Small intestine (tissue), 7 donors: ENCODE results near the gene TUBB8B. TPM values are rescaled to one million over a fixed set of nuclear protein-coding genes. Genes with fewer than 3 reads are reported as not detected.
"Not testable (repeated sequence)": the region's sequence is repeated elsewhere in the genome, so short reads cannot be mapped to it uniquely, and the experiment has no call there.

ENCODE experiments used
- DNase-seq, 2 donors: peaks; one replicate each; pipeline versions ENCODE4 v3.0.0 to v3.0.0-alpha.2; 2013
- FAIRE-seq: peaks from 2 replicates; lab custom pipeline; 2012; peaks lifted over from hg19 to GRCh38; lab: Jason Lieb, UNC
- H3K27ac ChIP-seq, 3 donors: one replicate each; pipeline ENCODE4 v1.5.1; 2013; ENCODE audit warnings: low read length in 2 of 3, mild to moderate bottlenecking in 2 of 3, control low read depth in 1 of 3, inconsistent platforms in 1 of 3, low read depth in 1 of 3, moderate library complexity in 1 of 3
- H3K27me3 ChIP-seq, 3 donors: one replicate each; pipeline ENCODE4 v1.6.1; 2013; ENCODE audit warnings: low read length in 3 of 3, inconsistent platforms in 1 of 3; ENCODE audit not compliant: control insufficient read depth in 3 of 3, insufficient read depth in 3 of 3
- H3K36me3 ChIP-seq, 3 donors: one replicate each; pipeline ENCODE4 v1.6.1; 2013; ENCODE audit warnings: low read length in 3 of 3, inconsistent platforms in 1 of 3, low read depth in 1 of 3, mild to moderate bottlenecking in 1 of 3, moderate library complexity in 1 of 3; ENCODE audit not compliant: control insufficient read depth in 3 of 3, insufficient read depth in 2 of 3
- H3K4me1 ChIP-seq, 3 donors: one replicate each; pipeline ENCODE4 v1.6.1; 2013; ENCODE audit warnings: low read length in 2 of 3, inconsistent platforms in 1 of 3, low read depth in 1 of 3, mild to moderate bottlenecking in 1 of 3, moderate library complexity in 1 of 3; ENCODE audit not compliant: control insufficient read depth in 3 of 3, insufficient read depth in 2 of 3
- H3K4me3 ChIP-seq, 3 donors: one replicate each; pipeline ENCODE4 v1.5.1; 2013; ENCODE audit warnings: low read length in 3 of 3, control low read depth in 1 of 3, inconsistent platforms in 1 of 3, low read depth in 1 of 3, mild to moderate bottlenecking in 1 of 3, moderate library complexity in 1 of 3
- H3K9me3 ChIP-seq, 2 donors: one replicate each; pipeline ENCODE4 v1.6.1; 2013; ENCODE audit warnings: low read depth in 1 of 2, low read length in 1 of 2; ENCODE audit not compliant: control insufficient read depth in 2 of 2, insufficient read depth in 1 of 2
- WGBS, 3 donors: extraction: QIAGEN DNeasy Blood & Tissue Kit; methylation state at CpG; one replicate each; pipeline ENCODE4 v1.1.7; 2013; 5-methylcytosine and 5-hydroxymethylcytosine counted together
- polyA plus RNA-seq, 4 donors: library from polyadenylated mRNA; stranded (reverse) in 3 of 4; unstranded in 1 of 4; fragments of 200-250 nt in 3 of 4; fragments of 120-200 nt in 1 of 4; gene quantifications; one replicate each; pipeline versions ENCODE4 v1.2.1 to v1.2.3, GENCODE V29; 2013
- donor health status: healthy with polysubstance abuse.
- donor health status: control.
- donor health status: control.
- donor health status: Bipolar disorder and iron deficiency.
- donor health status: healthy.

TUBB8B gene
- polyA plus RNA-seq, 4 donors: 0.51 TPM; not detected in 3

DNA sequence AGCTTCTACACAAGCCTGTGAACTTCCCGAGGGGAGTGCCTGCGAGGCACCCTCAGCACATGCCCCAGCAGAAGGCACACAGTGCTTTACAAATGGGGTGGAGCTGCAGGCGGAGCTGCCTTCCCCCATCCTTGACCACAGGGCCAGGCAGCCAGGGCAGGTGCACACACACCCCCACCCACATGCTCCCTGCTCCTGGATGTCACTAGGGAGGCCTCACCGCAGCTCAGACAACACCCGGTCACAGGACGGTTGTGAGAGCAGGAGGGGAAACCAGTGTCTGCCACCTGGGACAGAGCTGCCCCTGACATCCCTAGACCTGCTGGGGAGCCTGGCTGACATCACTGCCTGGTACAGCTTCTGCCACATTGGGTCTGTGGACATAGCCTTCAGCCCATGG is 39.7 kb upstream of the TUBB8B start:
- not testable (repeated sequence) for H3K27me3 ChIP-seq, H3K9me3 ChIP-seq, H3K4me3 ChIP-seq, H3K27ac ChIP-seq, FAIRE-seq, H3K36me3 ChIP-seq, DNase-seq, H3K4me1 ChIP-seq
- WGBS, 3 donors: 55 to 79% (median 58%) methylated on average over 4 to 6 of the region's 6 CpGs

DNA sequence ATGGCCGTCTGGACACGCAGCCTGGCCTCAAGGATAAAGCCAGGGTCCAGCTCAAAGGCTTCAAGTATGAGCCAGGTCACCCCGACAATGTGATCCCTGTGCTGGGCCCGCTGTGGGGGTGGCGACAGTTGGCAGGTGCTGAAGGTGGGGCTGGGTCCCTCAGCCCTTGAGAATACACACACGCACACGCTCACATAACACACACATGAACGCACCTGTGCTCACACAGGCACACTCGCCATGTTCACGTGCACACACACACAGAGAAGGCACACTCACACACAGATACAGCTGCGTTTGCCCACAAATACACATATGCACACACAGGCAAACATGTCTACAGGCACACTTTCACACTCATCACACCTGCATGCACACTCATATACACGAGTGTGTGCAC is 35.4 kb upstream of the TUBB8B start:
- H3K9me3 ChIP-seq, H3K4me1 ChIP-seq, FAIRE-seq, H3K27ac ChIP-seq, H3K4me3 ChIP-seq, H3K36me3 ChIP-seq, H3K27me3 ChIP-seq, DNase-seq: not testable (repeated sequence)
- 73 to 85% (median 75%) methylated on average over 7 to 12 of the region's 12 CpGs for WGBS, 3 donors

DNA sequence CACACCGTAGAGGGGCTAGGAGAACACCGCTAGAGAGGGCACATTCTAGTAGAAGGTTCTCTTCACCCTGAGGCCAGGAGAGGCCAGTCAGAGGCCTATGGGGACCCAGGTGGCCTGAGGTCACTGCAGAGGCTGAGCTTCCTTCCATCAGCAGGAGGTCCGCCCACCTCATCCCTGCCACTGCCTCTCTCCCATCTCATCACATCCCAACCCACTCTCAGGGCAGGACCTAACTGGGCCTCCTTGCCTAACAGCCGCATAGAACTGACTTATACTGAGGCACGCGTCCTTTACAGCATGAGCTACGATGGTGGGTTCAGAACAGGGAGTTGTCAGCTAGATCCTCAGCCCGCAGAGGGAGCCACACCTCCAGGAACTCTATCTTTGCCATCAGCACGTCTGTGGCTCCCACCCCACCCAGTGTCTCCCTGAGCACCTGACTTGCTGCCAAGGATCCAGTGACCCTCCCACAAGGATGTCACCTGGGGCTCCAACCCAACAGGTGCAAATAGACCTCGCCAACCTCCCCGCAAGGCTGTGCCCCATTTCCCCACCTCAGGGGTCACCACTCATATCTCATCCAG is 33.3 kb upstream of the TUBB8B start:
- 68 to 82% (median 69%) methylated on average over 10 to 11 of the region's 11 CpGs for WGBS, 3 donors
- not testable (repeated sequence) for DNase-seq, H3K36me3 ChIP-seq, H3K4me3 ChIP-seq, H3K27ac ChIP-seq, H3K27me3 ChIP-seq, H3K9me3 ChIP-seq, FAIRE-seq, H3K4me1 ChIP-seq

DNA sequence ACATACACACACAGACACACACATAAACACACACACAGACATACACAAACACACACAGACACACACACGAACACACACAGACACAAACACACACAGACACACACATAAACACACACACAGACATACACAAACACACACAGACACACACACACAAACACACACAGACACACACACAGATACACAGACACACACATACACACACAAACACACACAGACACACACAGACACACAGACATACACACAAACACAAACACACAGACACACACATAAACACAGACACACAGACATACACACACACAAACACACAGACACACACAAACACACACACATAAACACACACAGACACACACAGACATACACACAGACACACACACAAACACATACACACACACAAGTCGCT is 31.5 kb upstream of the TUBB8B start:
- H3K27ac ChIP-seq, DNase-seq, H3K36me3 ChIP-seq, H3K4me3 ChIP-seq, FAIRE-seq, H3K27me3 ChIP-seq, H3K9me3 ChIP-seq, H3K4me1 ChIP-seq: not testable (repeated sequence)
- 64 to 74% (median 70%) methylated on average over 2 of the region's 2 CpGs for WGBS, 3 donors

DNA sequence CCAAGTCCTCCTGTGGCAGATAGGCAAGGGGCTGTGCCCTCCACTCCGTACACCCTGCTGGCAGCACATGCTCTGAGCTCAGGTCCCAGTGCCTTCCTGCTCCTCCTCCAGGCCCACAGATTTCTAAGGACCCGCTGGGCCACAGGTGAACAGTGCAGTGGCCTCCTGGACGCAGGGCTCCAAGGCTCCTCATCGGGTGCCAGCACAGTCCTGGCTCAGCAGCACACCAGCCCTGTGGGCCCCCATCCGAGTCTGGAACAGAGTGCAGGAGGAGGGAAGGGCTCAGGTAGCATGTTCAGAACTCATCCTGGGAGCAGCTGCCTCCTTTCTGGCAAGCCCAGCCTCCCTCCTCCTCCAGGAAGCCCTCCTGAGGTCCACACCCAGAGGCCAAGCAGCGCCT is 30.8 kb upstream of the TUBB8B start:
- not testable (repeated sequence) for H3K27me3 ChIP-seq, H3K4me3 ChIP-seq, H3K9me3 ChIP-seq, FAIRE-seq, H3K4me1 ChIP-seq, H3K36me3 ChIP-seq, DNase-seq, H3K27ac ChIP-seq
- 50 to 70% (median 69%) methylated on average over 5 of the region's 6 CpGs for WGBS, 3 donors

DNA sequence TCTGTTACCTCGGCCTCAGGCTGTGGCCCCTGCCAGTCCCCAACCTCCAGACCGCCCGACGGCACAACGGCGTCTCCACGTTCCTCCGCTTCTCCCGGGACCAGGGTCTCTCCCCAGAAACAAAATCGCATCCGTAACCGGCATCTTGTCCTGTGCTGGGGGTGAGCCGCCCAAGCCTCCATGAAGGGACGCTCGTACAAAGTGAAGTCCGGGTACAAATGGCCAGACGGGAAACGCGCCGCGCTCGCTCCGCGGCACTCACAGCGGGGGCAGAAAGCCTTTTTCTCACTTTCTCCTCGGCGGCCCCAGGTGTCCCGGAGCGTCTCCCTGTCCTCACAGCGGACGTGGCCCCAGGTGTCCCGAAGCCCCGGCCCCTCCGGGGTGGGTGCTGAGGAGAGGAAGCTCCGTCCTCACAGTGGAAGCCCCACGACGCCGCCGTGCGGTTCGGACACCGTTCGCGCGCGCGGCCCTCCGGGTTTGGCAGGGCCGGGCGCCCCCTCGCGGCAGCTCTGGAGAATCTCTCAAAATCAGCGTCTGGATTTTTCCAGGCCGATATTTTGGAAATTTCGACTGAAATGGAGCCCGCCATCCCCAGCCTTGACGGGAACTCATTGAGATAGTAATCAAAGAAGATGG is 26.2 kb upstream of the TUBB8B start:
- H3K4me1 ChIP-seq, H3K4me3 ChIP-seq, FAIRE-seq, H3K27me3 ChIP-seq, H3K9me3 ChIP-seq, DNase-seq, H3K36me3 ChIP-seq, H3K27ac ChIP-seq: not testable (repeated sequence)
- WGBS, 3 donors: 66 to 80% (median 73%) methylated on average over 52 to 57 of the region's 57 CpGs

DNA sequence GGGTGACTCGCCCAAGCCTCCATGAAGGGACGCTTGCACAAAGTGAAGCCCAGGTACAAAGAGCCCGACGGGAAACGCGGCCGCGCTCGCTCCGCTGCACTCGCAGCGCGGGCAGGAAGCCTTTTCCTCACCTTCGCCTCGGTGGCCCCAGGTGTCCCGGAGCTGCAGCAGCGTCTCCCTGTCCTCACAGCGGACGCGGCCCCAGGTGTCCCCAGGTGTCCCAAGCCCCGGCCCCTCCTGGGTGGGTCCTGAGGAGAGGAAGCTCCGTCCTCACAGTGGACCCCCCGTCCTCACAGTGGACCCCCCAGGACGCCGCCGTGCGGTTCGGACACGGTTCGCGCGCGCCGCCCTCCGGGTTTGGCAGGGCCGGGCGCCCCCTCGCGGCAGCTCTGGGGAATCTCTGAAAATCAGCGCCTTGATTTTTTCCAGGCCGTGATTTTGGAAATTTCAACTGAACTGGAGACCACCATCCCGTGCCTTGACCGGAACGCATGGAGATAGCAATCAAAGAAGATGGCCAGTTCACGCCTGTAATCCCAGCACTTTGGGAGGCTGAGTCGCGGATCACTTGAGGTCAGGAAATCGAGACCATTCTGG is 23.9 kb upstream of the TUBB8B start:
- H3K4me3 ChIP-seq, H3K27ac ChIP-seq, H3K36me3 ChIP-seq, H3K4me1 ChIP-seq, DNase-seq, H3K9me3 ChIP-seq, FAIRE-seq, H3K27me3 ChIP-seq: not testable (repeated sequence)
- WGBS, 3 donors: 42 to 76% (median 59%) methylated on average over 38 to 48 of the region's 48 CpGs

DNA sequence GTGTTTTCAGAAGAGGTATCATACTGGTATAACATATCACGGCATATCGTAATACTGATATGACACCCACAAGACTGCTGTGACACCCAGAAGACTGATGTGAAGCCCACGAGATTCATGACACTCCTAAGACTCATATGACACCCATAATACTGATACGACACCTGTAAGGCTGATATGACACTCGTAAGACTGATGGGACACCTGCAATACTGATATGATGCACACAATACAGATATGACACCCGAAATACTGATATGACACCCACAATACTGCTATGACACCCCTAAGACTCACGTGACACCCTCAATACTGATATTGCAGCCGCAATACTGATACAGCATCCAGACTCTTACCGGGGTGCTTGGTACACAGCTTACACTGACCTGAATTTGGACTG is 18.3 kb upstream of the TUBB8B start:
- not testable (repeated sequence) for H3K9me3 ChIP-seq, H3K27me3 ChIP-seq, H3K27ac ChIP-seq, H3K36me3 ChIP-seq, H3K4me1 ChIP-seq, DNase-seq, FAIRE-seq, H3K4me3 ChIP-seq
- 52 to 63% (median 56%) methylated on average over 9 of the region's 9 CpGs for WGBS, 3 donors
